Fibroblast of peridontal ligament (primary cell): ENCODE results near the gene PROSER3.
"Not testable (repeated sequence)": the region's sequence is repeated elsewhere in the genome, so short reads cannot be mapped to it uniquely, and the experiment has no call there.

ENCODE experiments used
- DNase-seq: peaks from one replicate; pipeline ENCODE4 v3.0.0-alpha.2; 2010; ENCODE audit errors: extremely low read depth

The PROSER3 gene

DNA sequence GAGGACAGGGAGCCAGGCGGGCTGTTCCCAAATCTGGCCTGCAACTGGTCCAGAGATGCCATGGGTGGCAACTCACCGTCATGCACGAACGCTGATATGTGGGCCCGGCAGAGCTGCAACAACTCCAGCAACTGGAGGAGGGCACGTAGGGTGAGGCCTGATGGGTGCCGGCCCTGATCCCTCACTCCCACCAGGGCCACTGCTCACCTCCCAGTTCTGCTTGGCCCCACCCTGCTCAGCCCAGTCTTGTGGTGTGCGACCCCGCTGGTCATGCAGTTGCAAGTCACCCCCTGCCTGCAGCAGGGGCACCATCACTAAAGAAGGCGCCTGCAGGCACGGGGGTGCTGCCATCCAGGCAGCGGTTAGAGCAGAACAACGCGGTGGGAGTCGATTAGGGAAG lies 34.3 kb downstream of the PROSER3 start:
- no peak for DNase-seq

- DNase-seq, result no peak
These were observed 34.9 kb downstream of the PROSER3 start for GRCh38 chr19:35792888-35793287.

DNA sequence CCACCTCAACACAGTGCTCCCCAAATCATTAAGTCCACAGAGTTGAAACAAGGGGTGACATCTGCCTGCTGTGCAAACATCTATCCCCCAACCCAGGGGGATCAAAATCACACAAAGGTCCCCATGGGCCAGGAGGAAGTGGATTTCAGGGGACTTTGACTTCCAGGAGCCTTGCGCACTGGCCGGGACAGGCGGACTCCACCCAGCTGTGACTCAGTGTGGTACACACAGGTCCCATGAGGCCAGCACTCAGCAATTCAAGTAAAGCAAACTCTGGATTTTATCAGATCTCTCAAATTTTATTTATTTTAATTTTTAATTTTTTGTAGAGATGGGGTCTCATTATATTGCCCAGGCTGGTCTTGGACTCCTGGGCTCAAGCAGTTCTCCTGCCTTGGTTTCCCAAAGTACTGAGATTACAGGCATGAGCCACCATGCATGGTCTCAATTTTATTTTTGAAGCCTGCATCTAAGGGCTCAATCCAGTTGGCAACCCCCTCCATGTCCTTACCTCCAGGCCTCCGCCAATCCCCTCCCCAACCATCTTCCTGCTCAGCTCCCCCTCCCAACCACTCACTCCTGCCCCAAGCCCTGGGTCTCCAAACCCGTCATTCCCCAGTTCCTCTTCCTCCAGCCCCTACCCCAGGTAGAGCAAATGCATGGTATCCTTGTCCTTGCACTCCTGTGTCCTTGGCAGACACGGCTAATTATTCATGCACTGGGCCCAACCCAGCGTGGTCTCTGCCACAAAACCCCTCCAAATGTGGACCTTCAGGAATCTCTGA lies 35.6 kb downstream of the PROSER3 start:
- DNase-seq, result peak; percentile 41

DNA sequence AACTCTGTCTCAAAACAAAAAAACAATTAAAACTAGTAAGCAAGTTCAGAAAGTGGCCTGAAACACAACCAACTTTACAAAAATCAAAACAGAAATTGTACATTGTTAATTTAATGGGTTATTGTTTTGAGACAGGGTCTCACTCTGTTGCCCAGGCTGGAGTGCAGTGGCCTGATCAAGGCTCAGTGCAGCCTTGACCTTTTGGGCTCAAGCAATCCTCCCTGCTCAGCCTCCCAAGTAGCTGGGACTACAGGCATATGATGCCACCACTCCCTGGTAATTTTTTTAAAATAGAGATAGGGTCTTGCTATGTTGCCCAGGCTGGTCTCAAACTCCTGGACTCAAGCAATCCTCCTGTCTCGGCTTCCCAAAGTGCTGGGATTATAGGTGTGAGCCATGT lies 37.6 kb downstream of the PROSER3 start:
- DNase-seq, result not testable (repeated sequence)

GRCh38 chr19:35796645-35797542 lies 38.9 kb downstream of the PROSER3 start:
- DNase-seq, result no peak

- DNase-seq, result no peak
These were observed 39.7 kb downstream of the PROSER3 start for GRCh38 chr19:35797663-35798062.

GRCh38 chr19:35801828-35802227 lies 43.9 kb downstream of the PROSER3 start:
- DNase-seq, result no peak

GRCh38 chr19:35805526-35806102 lies 47.6 kb downstream of the PROSER3 start:
- DNase-seq, result no peak

DNA sequence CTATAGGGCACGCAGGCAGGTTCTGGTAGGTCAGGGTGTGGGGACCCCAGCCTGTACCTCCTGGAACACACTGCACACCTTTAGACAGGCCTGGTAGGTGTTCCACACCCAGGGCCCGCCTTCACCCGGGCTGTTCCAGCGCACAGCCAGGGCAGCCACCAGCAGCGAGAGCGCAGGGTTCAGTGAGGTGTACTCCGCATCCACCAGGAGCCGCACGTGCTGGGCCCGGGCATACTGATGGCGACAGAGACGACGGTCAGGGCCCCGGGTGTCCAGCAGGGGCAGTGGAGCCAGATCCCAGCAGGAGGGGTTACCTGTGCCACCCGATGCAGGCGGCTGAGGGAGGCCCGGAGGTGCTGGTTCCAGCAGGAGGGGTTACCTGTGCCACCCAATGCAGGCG lies 48.6 kb downstream of the PROSER3 start:
- no peak for DNase-seq

GRCh38 chr19:35807633-35808032 lies 49.7 kb downstream of the PROSER3 start:
- DNase-seq, result no peak

- DNase-seq, result no peak
These were observed 53.6 kb downstream of the PROSER3 start for GRCh38 chr19:35811317-35812219.

DNA sequence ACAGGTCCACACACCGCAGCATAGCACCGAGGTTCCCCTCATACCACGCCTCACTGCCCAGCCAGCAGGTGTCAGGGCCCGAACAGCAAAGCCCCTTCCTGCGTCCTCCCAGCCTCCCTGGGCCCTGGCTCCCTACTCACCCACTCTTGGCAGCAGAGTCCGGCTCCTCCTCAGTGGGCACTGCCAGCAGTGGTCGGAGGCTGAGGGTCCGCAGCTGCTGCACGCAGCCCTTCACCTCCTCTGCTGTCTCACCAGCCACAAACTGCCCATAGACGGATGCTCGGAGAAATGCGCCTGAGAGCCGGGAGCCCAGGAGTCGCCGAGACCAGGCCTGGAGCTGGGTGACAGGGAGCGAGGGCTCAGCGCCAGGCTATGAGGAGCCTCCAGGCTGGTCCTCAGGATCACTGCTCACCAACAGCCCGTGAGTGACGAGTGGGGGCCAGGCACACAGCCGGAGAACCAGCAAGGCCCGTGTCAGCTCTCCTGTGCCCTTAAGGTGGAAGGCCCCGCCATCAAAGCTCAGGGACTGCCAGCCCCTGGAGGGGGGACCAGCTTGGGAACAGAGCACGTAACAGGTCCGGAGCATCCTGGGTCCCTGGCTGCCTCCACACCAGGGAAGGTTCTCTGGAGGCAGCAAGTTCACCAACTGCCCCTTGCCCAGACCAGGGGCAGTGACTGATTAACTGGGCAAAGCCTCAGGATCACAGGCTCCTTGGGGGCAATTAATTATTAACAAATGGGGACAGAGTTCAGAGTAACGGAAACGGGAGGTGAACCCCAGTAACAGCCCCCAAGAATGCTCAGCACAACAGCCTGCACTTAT lies 54.5 kb downstream of the PROSER3 start, which contains the start of gene PRODH2:
Gene PRODH2, minus strand, starts transcription at position 626 of the 823 bp plus-strand sequence. Its CDS starts 40 bp downstream, at position 586.
- DNase-seq, result no peak

GRCh38 chr19:35813043-35813890 lies 55.3 kb downstream of the PROSER3 start:
- DNase-seq, result no peak

GRCh38 chr19:35816262-35816661 lies 58.3 kb downstream of the PROSER3 start:
- no peak for DNase-seq

DNA sequence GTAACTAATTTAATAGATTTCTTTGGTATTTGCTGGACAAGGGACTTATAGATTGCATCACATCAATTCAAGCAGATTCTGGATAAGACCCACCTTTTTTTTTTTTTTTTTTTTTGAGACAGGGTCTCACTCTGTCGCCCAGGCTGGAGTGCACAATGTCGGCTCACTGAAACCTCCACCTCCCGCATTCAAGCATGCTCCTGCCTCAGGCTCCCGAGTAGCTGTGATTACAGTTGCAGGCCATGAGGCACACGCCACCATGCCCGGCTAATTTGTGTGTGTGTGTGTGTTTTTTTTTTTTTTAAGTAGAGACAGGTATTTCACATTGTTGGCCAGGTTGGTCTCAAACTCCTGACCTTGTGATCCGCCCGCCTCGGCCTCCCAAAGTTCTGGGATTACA lies 58.9 kb downstream of the PROSER3 start:
- no peak for DNase-seq

DNA sequence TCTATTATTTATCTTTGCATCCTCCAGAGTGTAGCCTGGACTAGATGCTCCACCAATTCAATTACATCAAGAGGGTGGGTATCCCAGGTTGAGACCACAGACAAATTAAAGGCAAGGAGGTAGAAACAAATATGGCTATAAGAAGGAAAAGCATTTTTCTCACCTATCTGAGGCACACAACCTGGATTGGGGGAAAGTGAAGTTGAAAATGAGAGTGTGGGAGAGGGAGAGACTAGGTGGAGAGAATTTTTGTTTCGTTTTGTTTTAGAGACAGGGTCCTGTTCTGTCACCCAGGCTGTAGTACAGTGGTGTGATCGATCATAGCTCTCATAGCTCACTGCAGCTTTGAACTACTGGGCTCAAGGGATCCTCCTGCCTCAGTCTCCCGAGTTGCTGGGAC lies 60.5 kb downstream of the PROSER3 start:
- no peak for DNase-seq
